Measurements from ENCODE around the gene PITRM1.
"Not testable (repeated sequence)": the region's sequence is repeated elsewhere in the genome, so short reads cannot be mapped to it uniquely, and the experiment has no call there.

PITRM1 gene

GRCh38 chr10:3197348-3198003 lies 24.9 kb upstream of the PITRM1 start:
- Histone ChIP-seq H3K27ac (ENCODE audit: insufficient read depth, low read depth, low read length, poor library complexity, severe bottlenecking) (no peak overlapping the region), H3K27me3 (ENCODE audit: control insufficient read depth, insufficient read depth, low read length, poor library complexity, severe bottlenecking) (peaks cover 7% of the 10 kb centered on the region), H3K4me3 (ENCODE audit: insufficient read depth, low read depth, low read length) (no peak overlapping the region), H3K4me1 (ENCODE audit: control insufficient read depth, insufficient read depth, low read length) (peaks cover 7% of the 10 kb centered on the region), H3K9me3 (ENCODE audit: control insufficient read depth, low read length) (no peaks in the 10 kb centered on the region), H3K36me3 (ENCODE audit: control insufficient read depth, insufficient read depth, low read length) (no peaks in the 10 kb centered on the region)
- 24 to 27% methylated on average over 26 to 27 of the region's 27 CpGs for WGBS, 2 experiments

- 77 to 78% methylated on average over 12 of the region's 12 CpGs for WGBS, 2 experiments
- Histone ChIP-seq H3K27ac (ENCODE audit: insufficient read depth, low read depth, low read length, poor library complexity, severe bottlenecking) (no peak overlapping the region), H3K4me1 (ENCODE audit: control insufficient read depth, insufficient read depth, low read length) (peaks cover 7% of the 10 kb centered on the region), H3K4me3 (ENCODE audit: insufficient read depth, low read depth, low read length) (no peak overlapping the region), H3K9me3 (ENCODE audit: control insufficient read depth, low read length) (no peaks in the 10 kb centered on the region), H3K36me3 (ENCODE audit: control insufficient read depth, insufficient read depth, low read length) (no peaks in the 10 kb centered on the region), H3K27me3 (ENCODE audit: control insufficient read depth, insufficient read depth, low read length, poor library complexity, severe bottlenecking) (peaks cover 7% of the 10 kb centered on the region)
Observed at GRCh38 chr10:3196958-3197347, 24.4 kb upstream of the PITRM1 start.

GRCh38 chr10:3196482-3196881 lies 23.9 kb upstream of the PITRM1 start:
- Histone ChIP-seq H3K4me1 (ENCODE audit: control insufficient read depth, insufficient read depth, low read length) (peaks cover 7% of the 10 kb centered on the region), H3K4me3 (ENCODE audit: insufficient read depth, low read depth, low read length) (no peak overlapping the region), H3K9me3 (ENCODE audit: control insufficient read depth, low read length) (no peaks in the 10 kb centered on the region), H3K27me3 (ENCODE audit: control insufficient read depth, insufficient read depth, low read length, poor library complexity, severe bottlenecking) (peaks cover 7% of the 10 kb centered on the region), H3K27ac (ENCODE audit: insufficient read depth, low read depth, low read length, poor library complexity, severe bottlenecking) (no peak overlapping the region), H3K36me3 (ENCODE audit: control insufficient read depth, insufficient read depth, low read length) (no peaks in the 10 kb centered on the region)
- whole genome bisulfite sequencing, 2 experiments = 92 to 94% methylated on average over 10 of the region's 10 CpGs

GRCh38 chr10:3195726-3196125 lies 23.1 kb upstream of the PITRM1 start:
- H3K9me3 ChIP-seq (ENCODE audit: control insufficient read depth, low read length) = no peaks in the 10 kb centered on the region
- H3K27ac ChIP-seq (ENCODE audit: insufficient read depth, low read depth, low read length, poor library complexity, severe bottlenecking) = no peak overlapping the region
- H3K4me3 ChIP-seq (ENCODE audit: insufficient read depth, low read depth, low read length) = no peak overlapping the region
- 94% methylated on average over 9 of the region's 9 CpGs for WGBS, 2 experiments
- H3K36me3 ChIP-seq (ENCODE audit: control insufficient read depth, insufficient read depth, low read length) = no peaks in the 10 kb centered on the region
- H3K27me3 ChIP-seq (ENCODE audit: control insufficient read depth, insufficient read depth, low read length, poor library complexity, severe bottlenecking) = peaks cover 7% of the 10 kb centered on the region
- peaks cover 7% of the 10 kb centered on the region for H3K4me1 ChIP-seq (ENCODE audit: control insufficient read depth, insufficient read depth, low read length)

GRCh38 chr10:3195286-3195685 lies 22.7 kb upstream of the PITRM1 start:
- Histone ChIP-seq H3K27me3 (ENCODE audit: control insufficient read depth, insufficient read depth, low read length, poor library complexity, severe bottlenecking) (peaks cover 7% of the 10 kb centered on the region), H3K27ac (ENCODE audit: insufficient read depth, low read depth, low read length, poor library complexity, severe bottlenecking) (no peak overlapping the region), H3K36me3 (ENCODE audit: control insufficient read depth, insufficient read depth, low read length) (no peaks in the 10 kb centered on the region), H3K9me3 (ENCODE audit: control insufficient read depth, low read length) (no peaks in the 10 kb centered on the region), H3K4me1 (ENCODE audit: control insufficient read depth, insufficient read depth, low read length) (peaks cover 7% of the 10 kb centered on the region), H3K4me3 (ENCODE audit: insufficient read depth, low read depth, low read length) (no peak overlapping the region)
- WGBS, 2 experiments = 93% methylated on average over 11 of the region's 11 CpGs

GRCh38 chr10:3194871-3195270 lies 22.3 kb upstream of the PITRM1 start:
- Histone ChIP-seq H3K4me1 (ENCODE audit: control insufficient read depth, insufficient read depth, low read length) (peaks cover 7% of the 10 kb centered on the region), H3K4me3 (ENCODE audit: insufficient read depth, low read depth, low read length) (no peak overlapping the region), H3K9me3 (ENCODE audit: control insufficient read depth, low read length) (no peaks in the 10 kb centered on the region), H3K36me3 (ENCODE audit: control insufficient read depth, insufficient read depth, low read length) (no peaks in the 10 kb centered on the region), H3K27me3 (ENCODE audit: control insufficient read depth, insufficient read depth, low read length, poor library complexity, severe bottlenecking) (peaks cover 7% of the 10 kb centered on the region), H3K27ac (ENCODE audit: insufficient read depth, low read depth, low read length, poor library complexity, severe bottlenecking) (no peak overlapping the region)
- 94 to 96% methylated on average over 4 of the region's 4 CpGs for WGBS, 2 experiments

- no peak overlapping the region for H3K27ac ChIP-seq (ENCODE audit: insufficient read depth, low read depth, low read length, poor library complexity, severe bottlenecking)
- H3K4me3 ChIP-seq (ENCODE audit: insufficient read depth, low read depth, low read length) = no peak overlapping the region
- H3K36me3 ChIP-seq (ENCODE audit: control insufficient read depth, insufficient read depth, low read length) = no peaks in the 10 kb centered on the region
- 93 to 99% methylated on average over 6 of the region's 6 CpGs for WGBS, 2 experiments
- H3K4me1 ChIP-seq (ENCODE audit: control insufficient read depth, insufficient read depth, low read length) = peaks cover 7% of the 10 kb centered on the region
- H3K9me3 ChIP-seq (ENCODE audit: control insufficient read depth, low read length) = no peaks in the 10 kb centered on the region
- H3K27me3 ChIP-seq (ENCODE audit: control insufficient read depth, insufficient read depth, low read length, poor library complexity, severe bottlenecking) = peaks cover 7% of the 10 kb centered on the region
Observed at GRCh38 chr10:3193751-3194150, 21.2 kb upstream of the PITRM1 start.

- Histone ChIP-seq H3K4me3 (ENCODE audit: insufficient read depth, low read depth, low read length) (no peak overlapping the region), H3K27me3 (ENCODE audit: control insufficient read depth, insufficient read depth, low read length, poor library complexity, severe bottlenecking) (peaks cover 3% of the 10 kb centered on the region), H3K27ac (ENCODE audit: insufficient read depth, low read depth, low read length, poor library complexity, severe bottlenecking) (no peak overlapping the region), H3K36me3 (ENCODE audit: control insufficient read depth, insufficient read depth, low read length) (no peaks in the 10 kb centered on the region), H3K9me3 (ENCODE audit: control insufficient read depth, low read length) (no peaks in the 10 kb centered on the region), H3K4me1 (ENCODE audit: control insufficient read depth, insufficient read depth, low read length) (peaks cover 7% of the 10 kb centered on the region)
- 74 to 81% methylated on average over 19 of the region's 19 CpGs for WGBS, 2 experiments
Observed at GRCh38 chr10:3192856-3193635, 20.5 kb upstream of the PITRM1 start.

GRCh38 chr10:3190817-3191216 lies 18.2 kb upstream of the PITRM1 start:
- no peaks in the 10 kb centered on the region for H3K36me3 ChIP-seq (ENCODE audit: control insufficient read depth, insufficient read depth, low read length)
- H3K4me1 ChIP-seq (ENCODE audit: control insufficient read depth, insufficient read depth, low read length) = no peaks in the 10 kb centered on the region
- WGBS, 2 experiments = 94 to 96% methylated on average over 2 to 3 of the region's 3 CpGs
- H3K9me3 ChIP-seq (ENCODE audit: control insufficient read depth, low read length) = no peaks in the 10 kb centered on the region
- H3K27me3 ChIP-seq (ENCODE audit: control insufficient read depth, insufficient read depth, low read length, poor library complexity, severe bottlenecking) = no peaks in the 10 kb centered on the region
- no peak overlapping the region for H3K4me3 ChIP-seq (ENCODE audit: insufficient read depth, low read depth, low read length)
- no peak overlapping the region for H3K27ac ChIP-seq (ENCODE audit: insufficient read depth, low read depth, low read length, poor library complexity, severe bottlenecking)

- H3K36me3 ChIP-seq (ENCODE audit: control insufficient read depth, insufficient read depth, low read length); H3K9me3 ChIP-seq (ENCODE audit: control insufficient read depth, low read length); H3K27me3 ChIP-seq (ENCODE audit: control insufficient read depth, insufficient read depth, low read length, poor library complexity, severe bottlenecking); H3K4me3 ChIP-seq (ENCODE audit: insufficient read depth, low read depth, low read length); H3K27ac ChIP-seq (ENCODE audit: insufficient read depth, low read depth, low read length, poor library complexity, severe bottlenecking); H3K4me1 ChIP-seq (ENCODE audit: control insufficient read depth, insufficient read depth, low read length): not testable (repeated sequence)
- 85 to 91% methylated on average over 3 of the region's 3 CpGs for WGBS, 2 experiments
Observed at GRCh38 chr10:3187229-3187628, 14.6 kb upstream of the PITRM1 start.

Measured in ectodermal cell (in vitro differentiated cells).